ENCODE results near the gene MEG3. TPM values are rescaled to one million over a fixed set of nuclear protein-coding genes. Genes with fewer than 3 reads are reported as not detected.

MEG3 gene
- polyA plus RNA-seq, 6 donors from 2014 or later = 0.18 TPM; not detected in 5

DNA sequence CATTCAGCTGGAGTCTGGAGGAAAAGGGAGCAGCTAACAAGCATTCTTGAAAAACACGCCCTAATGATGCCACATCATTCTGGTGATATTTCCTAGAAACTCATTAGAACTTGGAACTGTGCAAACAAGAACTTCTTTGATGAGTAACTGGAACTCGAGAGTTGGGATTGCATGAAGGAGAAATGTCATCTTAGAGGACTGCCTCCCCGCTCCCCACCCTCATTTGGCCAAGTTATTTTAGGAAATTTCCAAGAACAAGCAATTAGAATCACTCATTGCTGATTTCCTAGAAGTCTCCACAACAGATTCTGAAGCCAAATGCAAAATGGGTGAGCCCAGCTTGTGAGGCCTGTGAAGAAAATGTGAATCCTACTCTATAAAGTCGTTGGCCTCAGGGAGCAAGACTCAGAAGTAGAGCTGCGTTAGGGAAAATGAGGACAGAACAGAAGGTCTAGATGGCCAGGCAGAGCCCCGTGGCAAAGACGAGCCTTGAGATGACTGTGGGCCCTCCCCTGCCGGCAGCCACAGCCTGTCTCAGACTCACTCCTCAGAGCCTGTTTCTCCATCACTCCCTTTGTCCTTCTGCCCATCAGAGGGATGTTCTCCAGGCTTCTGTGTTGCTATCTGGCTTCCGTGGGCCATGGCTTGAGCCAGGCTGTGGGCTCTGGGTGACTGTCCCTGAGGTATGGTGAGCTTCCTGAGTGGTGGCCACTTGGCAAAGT lies 39.2 kb downstream of the MEG3 start:
- H3K9me3 Mint-ChIP-seq = peaks cover 0 to 7% (median 0%) of the 10 kb centered on the region in 7 donors
- H3K27ac Mint-ChIP-seq = no peak overlapping the region
- no peak for DNase-seq
- peaks cover 0 to 10% (median 8%) of the 10 kb centered on the region in 3 donors for H3K27me3 Mint-ChIP-seq
- no peak for ATAC-seq (ENCODE audit: low read depth in 2 of 2)
- no peak overlapping the region for H3K4me3 Mint-ChIP-seq
- H3K36me3 Mint-ChIP-seq = no peaks in the 10 kb centered on the region
- peaks cover 0 to 6% (median 0%) of the 10 kb centered on the region in 3 donors for H3K4me1 Mint-ChIP-seq

DNA sequence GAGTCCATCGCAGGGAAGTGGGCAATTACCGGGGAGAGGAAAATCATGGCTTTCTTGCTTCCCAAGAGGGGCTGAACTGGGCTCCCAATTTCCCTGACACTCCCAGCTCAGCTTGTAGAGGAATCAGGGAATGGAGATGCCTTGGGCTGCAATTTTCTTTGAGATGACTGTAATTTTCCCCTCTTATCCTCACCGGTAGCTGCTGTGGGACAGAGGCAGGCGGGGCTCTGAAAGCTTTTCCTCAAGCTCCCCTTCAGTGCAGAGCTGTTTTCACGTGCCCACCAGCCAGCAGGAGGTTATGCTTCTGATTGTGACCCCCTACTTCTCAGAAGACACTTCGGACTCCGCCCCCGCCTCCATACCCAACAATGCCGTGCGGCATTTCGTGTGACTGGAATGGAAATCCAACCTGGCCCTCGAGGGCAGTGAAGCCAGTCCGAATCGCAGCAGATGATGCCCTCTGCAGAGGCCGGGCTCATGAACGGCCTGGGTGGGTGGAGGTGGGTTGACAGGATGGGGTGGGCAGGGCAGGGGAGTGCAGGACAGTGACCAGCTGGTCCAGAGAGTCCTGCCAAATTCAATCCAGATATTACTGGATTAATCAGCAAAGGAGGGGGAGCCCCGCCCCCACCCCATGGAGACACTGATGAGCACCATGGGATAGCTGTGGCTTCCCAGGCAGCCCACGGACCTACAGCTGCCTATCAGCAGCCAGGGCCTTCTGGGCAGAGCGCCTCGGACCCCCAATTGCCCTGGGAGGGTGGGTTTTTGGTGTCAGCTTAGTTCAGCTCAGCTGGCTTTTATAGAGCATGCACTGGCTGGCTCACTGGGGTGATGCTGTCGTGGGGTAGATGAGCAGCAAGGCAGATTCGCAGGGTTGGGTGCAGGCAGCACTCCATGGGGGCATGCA lies 40.0 kb downstream of the MEG3 start:
- DNase-seq (no peak), ATAC-seq (ENCODE audit: low read depth in 2 of 2) (no peak)
- Mint-ChIP-seq H3K27me3 (peaks cover 0 to 7% (median 0%) of the 10 kb centered on the region in 3 donors), H3K4me3 (no peak overlapping the region), H3K36me3 (no peaks in the 10 kb centered on the region), H3K4me1 (peaks cover 0 to 6% (median 0%) of the 10 kb centered on the region in 3 donors), H3K27ac (no peak overlapping the region), H3K9me3 (peaks cover 0 to 7% (median 0%) of the 10 kb centered on the region in 7 donors)

DNA sequence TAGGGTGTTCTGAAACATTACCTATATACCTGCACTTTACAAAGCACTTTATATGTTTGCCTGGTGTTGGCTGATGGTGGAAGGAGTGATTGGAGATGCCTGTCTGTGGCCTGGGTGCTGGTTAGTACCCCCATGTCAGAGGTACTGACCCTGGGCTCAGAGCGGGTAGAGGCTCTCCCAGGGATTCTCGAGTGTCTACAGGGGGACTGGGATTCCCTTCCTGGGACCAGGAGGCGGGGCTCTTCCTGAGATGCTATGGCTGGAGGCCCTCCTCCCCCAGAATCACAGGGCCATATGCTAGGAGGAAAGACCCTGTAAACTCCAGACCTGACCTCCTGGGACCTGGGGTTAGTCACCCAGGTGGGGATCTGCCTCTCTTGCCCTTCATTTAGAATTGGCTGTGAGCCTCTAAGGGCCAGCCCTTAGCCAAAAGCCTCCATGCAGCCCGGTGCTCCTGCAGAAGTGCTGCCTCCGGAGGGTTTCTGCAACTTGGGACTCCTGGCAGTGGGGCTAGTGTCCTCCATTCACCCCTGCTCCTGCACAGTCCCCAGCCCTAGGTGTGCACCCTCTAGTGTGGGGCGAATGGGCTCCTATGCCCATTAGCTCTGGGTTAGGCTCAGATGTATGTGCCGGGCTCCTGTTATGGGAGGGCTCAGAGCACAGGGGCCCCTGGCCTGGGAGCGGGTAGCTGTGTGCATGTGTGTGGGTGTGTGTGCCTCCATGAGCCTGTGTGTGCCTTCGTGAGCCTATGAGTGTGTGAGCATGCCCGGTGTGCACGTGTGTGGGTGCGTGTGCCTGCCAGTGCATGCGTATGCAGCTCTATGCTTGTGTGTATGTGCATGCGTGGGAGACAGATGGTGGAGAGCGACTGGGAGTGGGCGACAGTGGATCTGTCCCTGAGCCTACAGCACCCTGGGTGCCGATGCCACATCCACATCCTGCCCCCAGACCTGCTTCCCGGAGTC lies 41.0 kb downstream of the MEG3 start:
- no peak for DNase-seq
- H3K9me3 Mint-ChIP-seq = peaks cover 0 to 8% (median 1%) of the 10 kb centered on the region in 7 donors
- no peak overlapping the region for H3K4me3 Mint-ChIP-seq
- H3K36me3 Mint-ChIP-seq = no peaks in the 10 kb centered on the region
- peaks cover 0 to 7% (median 4%) of the 10 kb centered on the region in 3 donors for H3K4me1 Mint-ChIP-seq
- no peak for ATAC-seq (ENCODE audit: low read depth in 2 of 2)
- peaks cover 0 to 4% (median 0%) of the 10 kb centered on the region in 3 donors for H3K27me3 Mint-ChIP-seq
- no peak overlapping the region for H3K27ac Mint-ChIP-seq

DNA sequence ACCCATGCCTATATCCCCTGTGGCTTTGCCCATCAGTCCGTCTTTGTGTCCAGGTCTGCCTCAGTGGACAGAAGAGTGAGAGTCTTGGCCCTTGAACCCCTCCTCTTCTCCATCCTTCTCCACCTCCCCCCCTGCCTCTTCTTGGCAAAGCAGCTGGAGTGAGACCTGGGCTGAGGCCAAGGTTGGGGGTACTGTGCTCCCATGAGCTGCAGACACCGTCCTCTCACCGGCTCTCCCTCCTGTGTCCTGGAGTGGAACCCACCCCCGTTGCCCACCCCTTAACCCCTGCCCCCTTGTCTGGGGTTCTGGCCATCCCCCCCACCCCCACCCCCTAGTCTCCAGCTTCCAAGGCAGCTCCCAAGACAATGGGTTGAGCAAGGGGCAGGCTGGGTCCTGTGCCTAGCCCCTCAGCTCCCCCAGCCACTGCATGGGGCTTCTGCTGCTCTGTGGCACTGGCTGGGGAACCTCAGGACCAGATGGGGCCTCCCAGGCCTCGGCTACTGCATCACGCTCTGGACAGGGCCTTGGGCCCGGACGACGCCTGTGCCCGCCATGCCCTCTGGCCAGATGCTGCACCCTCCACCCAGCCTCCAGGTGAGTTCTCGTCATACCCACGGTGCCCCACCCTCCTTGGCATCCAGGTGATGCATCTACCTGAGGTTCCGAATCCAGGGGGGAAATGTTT lies 41.9 kb downstream of the MEG3 start:
- Mint-ChIP-seq H3K27ac (no peak overlapping the region), H3K4me3 (no peak overlapping the region), H3K27me3 (no peaks in the 10 kb centered on the region), H3K4me1 (peaks cover 0 to 4% (median 3%) of the 10 kb centered on the region in 3 donors), H3K9me3 (peaks cover 0 to 10% (median 1%) of the 10 kb centered on the region in 7 donors), H3K36me3 (no peaks in the 10 kb centered on the region)
- ATAC-seq (ENCODE audit: low read depth in 2 of 2) = no peak
- no peak for DNase-seq

DNA sequence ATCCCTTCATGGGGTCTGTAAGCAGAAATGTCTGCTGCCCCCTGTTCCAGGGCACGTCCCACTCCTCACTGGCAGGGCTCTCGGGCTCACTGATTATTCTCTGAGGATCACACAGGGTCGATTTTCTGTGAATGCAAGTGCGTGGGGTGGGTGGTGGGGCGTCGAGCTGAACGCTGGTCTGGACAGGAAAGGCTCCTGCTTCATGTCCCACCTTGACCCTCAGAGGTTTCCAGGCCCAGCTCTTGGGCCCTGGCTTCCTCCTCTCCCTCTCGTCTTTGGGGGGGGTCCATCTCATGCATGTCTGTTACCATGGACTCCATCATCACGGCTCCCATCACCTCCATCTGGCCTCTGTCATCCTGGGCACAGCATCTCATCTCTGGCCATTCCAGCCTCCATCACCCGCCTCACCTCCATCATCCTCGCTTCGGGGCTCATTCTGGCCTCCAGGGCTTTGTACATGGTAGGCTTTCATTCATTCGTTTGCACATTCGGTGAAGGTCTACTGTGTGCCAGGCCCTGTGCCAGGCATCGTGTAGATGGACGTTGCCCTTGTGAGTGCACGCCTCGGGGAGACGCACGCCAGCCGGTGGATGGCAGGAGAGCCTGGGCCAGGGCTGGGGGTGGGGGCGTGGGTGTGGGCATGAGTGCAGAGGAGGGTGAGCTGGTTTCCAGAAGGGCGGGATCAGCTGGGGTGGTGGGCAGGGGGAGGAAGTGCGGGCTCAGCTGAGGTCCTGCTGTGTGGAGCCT lies 42.9 kb downstream of the MEG3 start:
- Mint-ChIP-seq H3K4me3 (no peak overlapping the region), H3K36me3 (no peaks in the 10 kb centered on the region), H3K9me3 (peaks cover 0 to 10% (median 2%) of the 10 kb centered on the region in 7 donors), H3K27ac (no peak overlapping the region), H3K27me3 (no peaks in the 10 kb centered on the region), H3K4me1 (peaks cover 0 to 7% (median 3%) of the 10 kb centered on the region in 3 donors)
- ATAC-seq (ENCODE audit: low read depth in 2 of 2) = no peak
- DNase-seq = no peak

DNA sequence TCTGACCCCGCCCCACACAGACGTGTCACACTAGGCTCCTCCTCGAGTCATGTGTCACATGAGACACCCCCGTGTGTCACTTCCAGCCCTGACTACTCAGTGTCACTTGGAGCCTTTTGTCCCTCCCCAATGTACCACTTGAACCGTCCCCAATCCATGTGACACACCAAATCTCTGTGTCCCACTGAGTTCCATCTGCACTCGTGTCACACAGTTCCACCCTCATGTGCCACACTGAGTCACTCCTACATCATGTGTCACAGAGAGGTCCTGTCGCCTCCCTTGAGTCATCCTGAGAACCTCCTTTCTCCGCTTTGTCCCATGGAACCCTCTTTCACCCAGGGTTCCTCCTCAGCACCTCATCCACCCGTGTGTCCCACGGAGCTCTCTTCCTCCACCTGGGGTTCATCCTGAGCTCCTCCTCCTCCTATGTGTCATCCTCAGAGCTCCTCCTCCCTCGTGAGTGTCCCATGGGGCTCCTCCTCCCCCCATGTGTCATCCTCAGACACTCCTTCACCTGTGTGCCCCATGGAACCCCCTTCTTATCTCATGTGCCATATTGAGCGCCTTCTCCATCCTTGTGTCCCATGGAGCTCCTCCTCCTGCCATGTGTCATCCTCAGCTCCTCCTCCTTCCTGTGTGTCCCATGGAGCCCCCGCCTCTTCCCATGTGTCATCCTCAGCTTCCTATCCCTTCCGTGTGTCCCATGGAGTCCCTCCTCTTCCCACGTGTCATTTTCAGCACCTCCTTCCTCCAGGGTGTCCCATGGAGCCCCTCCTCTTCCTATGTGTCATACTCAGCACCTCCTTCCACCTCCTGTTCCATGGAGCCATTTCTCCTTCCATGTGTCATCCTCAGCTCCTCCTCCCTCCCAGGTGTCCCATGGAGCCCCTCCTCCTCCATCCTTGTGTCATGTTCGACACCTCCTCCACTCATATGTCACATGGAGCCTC lies 45.6 kb downstream of the MEG3 start:
- H3K27me3 Mint-ChIP-seq = no peaks in the 10 kb centered on the region
- H3K36me3 Mint-ChIP-seq = no peaks in the 10 kb centered on the region
- peak overlapping the region in 1 of 8 donors; percentile 71 for H3K4me3 Mint-ChIP-seq
- H3K27ac Mint-ChIP-seq = peak overlapping the region in 1 of 6 donors; percentile 52
- DNase-seq = no peak
- ATAC-seq (ENCODE audit: low read depth in 2 of 2) = no peak
- peaks cover 0 to 7% (median 3%) of the 10 kb centered on the region in 3 donors for H3K4me1 Mint-ChIP-seq
- H3K9me3 Mint-ChIP-seq = peaks cover 0 to 10% (median 2%) of the 10 kb centered on the region in 7 donors

DNA sequence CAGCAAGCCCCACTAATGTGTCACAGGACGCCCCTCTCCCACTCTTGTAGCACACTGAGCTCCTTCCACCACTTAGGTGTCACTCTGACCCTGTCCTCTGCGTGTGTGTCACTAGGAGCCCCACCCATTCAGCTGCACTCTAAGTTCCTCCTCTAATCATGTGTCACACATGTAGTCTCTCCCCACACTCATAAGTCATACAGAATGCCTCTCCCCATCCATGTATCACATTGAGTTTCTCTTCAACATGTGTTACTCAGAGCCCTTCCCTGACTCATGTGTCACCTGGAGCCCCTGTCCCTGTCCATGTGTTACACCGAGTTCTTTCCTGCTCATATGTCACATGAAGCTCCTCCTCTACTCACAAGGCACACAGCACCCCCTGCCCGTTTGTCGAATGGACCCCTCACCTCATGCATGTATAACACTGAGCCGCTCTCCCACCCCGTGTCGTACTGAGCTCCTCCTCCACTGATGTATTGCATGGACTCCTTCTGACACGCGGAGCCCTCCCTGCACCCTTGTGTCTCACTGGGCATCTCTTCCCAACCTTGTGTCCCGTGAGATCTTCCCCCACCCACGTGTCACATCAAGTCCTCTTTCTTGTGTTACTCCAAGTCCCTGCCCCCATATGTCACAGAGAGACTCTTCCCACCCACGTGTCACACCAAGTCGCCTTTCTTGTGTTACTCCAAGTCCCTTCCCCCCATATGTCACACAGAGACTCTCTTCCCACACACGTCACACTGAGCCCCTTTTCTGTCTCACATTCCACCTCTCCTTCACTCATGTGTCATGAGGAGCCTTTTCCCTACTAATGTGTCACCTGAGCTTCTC lies 46.6 kb downstream of the MEG3 start:
- H3K27me3 Mint-ChIP-seq = peaks cover 0 to 4% (median 0%) of the 10 kb centered on the region in 3 donors
- H3K4me1 Mint-ChIP-seq = peaks cover 0 to 7% (median 3%) of the 10 kb centered on the region in 3 donors
- ATAC-seq (ENCODE audit: low read depth in 2 of 2) = no peak
- H3K27ac Mint-ChIP-seq = no peak overlapping the region
- no peak overlapping the region for H3K4me3 Mint-ChIP-seq
- no peaks in the 10 kb centered on the region for H3K36me3 Mint-ChIP-seq
- no peak for DNase-seq
- peaks cover 0 to 10% (median 2%) of the 10 kb centered on the region in 7 donors for H3K9me3 Mint-ChIP-seq

DNA sequence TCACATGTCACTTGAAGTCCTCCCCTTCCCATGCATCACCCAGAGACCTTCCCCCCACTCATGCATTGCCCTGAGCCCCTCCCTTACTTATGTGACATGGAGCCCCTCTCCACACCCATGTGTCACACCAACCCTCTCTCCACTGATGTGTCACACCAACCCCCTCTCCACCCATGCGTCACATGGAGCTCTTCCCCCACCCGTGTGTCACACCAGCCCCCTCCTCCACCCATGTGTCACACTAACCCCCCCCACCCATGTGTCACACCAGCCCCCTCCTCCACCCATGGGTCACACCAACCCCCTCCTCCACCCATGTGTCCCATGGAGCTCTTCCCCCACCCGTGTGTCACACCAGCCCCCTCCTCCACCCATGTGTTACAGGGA lies 47.2 kb downstream of the MEG3 start:
- Mint-ChIP-seq H3K27me3 (peaks cover 0 to 10% (median 4%) of the 10 kb centered on the region in 3 donors), H3K27ac (peak overlapping the region in 1 of 6 donors; percentile 59), H3K9me3 (peaks cover 0 to 10% (median 2%) of the 10 kb centered on the region in 7 donors), H3K4me3 (no peak overlapping the region), H3K36me3 (no peaks in the 10 kb centered on the region), H3K4me1 (peaks cover 0 to 7% (median 3%) of the 10 kb centered on the region in 3 donors)
- DNase-seq (no peak), ATAC-seq (ENCODE audit: low read depth in 2 of 2) (no peak)

DNA sequence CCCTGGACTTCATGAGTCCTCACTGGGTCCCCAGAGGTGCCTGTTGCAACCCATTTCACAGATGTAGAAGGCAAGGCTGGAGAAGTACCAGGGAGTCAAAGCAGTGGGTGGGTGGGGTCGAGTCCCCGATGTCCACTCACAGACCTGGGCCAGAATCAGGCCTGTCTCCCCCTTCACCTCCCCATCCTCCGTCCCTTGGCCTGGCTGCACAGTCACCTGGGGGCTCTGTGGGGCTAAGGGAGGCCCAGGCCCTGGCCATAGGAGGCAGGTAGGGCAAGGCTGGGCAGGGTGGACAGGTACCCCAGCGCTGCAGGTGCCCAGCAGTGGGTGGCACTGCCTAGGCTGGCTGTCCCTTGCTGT lies 48.1 kb downstream of the MEG3 start:
- H3K9me3 Mint-ChIP-seq = peaks cover 0 to 10% (median 2%) of the 10 kb centered on the region in 7 donors
- no peak for DNase-seq
- no peaks in the 10 kb centered on the region for H3K36me3 Mint-ChIP-seq
- H3K27ac Mint-ChIP-seq = no peak overlapping the region
- H3K27me3 Mint-ChIP-seq = peaks cover 0 to 13% (median 10%) of the 10 kb centered on the region in 3 donors
- no peak for ATAC-seq (ENCODE audit: low read depth in 2 of 2)
- peaks cover 0 to 7% (median 3%) of the 10 kb centered on the region in 3 donors for H3K4me1 Mint-ChIP-seq
- H3K4me3 Mint-ChIP-seq = no peak overlapping the region

DNA sequence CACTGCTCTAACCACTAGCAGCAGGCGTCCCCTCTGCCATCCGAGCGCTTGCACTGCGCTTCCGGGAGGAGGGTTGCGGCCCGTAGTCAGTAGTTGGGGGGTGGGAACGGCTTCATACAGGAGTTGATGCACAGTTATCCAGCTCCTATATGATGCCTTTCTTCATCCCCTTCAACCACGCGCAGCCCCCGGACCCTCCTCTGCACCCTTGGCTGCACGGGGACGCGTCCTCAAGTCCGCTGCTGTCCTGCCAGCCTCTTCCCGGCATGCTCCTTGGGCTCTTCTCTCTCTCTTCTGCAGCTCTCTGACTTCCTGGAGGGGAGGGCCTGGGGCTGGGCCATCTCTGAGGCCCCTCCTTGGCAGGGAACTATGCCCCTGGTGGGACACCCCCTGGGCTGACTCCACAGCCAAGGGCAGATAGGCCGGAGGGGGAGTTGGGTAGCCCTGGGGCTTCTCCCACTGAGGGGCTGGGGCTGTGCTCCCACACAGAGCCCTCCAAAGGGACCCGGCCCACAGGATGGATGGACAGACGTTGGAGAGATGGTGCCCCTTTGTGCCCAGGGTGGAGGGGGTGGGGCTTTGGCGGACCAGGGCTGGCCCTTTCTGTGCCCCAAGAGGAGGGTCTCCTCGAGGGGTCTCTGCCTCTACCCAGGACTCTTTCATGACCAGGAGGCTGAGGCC lies 48.6 kb downstream of the MEG3 start:
- Mint-ChIP-seq H3K27me3 (peaks cover 0 to 13% (median 10%) of the 10 kb centered on the region in 3 donors), H3K27ac (no peak overlapping the region), H3K4me3 (no peak overlapping the region), H3K36me3 (no peaks in the 10 kb centered on the region), H3K4me1 (peaks cover 0 to 7% (median 3%) of the 10 kb centered on the region in 3 donors), H3K9me3 (peaks cover 0 to 10% (median 2%) of the 10 kb centered on the region in 7 donors)
- ATAC-seq (ENCODE audit: low read depth in 2 of 2) = no peak
- no peak for DNase-seq

Measured in naive B cell (primary cell).